OCI-LY7 (cell line): ENCODE data around the gene SELENOT. TPM values are rescaled to one million over a fixed set of nuclear protein-coding genes. Genes with fewer than 3 reads are reported as not detected.

Experiments
- BruUV-seq: library from RNA; stranded (reverse); fragments of 400-500 nt; replicated peaks from 2 replicates; lab custom pipeline; 2021; lab: Mats Ljungman, UMichigan
- CTCF ChIA-PET: fragments of 300-600 bp; sonication (Branson Sonifier 250); formaldehyde crosslinking; loops from one replicate; lab custom pipeline; 2022; ENCODE audit warnings: antibody characterized with exemption; ENCODE audit not compliant: unreplicated experiment; lab: Charles Lee
- POLR2A ChIA-PET: fragments of 300-600 bp; sonication (Branson Sonifier 250); formaldehyde crosslinking; loops from one replicate; lab custom pipeline; 2022; ENCODE audit warnings: antibody characterized with exemption; lab: Charles Lee
- DNase-seq: peaks from one replicate; pipeline ENCODE4 v3.0.0-alpha.2; 2015; ENCODE audit warnings: low spot score
- H2AFZ ChIP-seq: fragments of 200-600 bp; sonication (generic), shearing (Covaris generic); 2 replicates; pipeline ENCODE4 v1.6.1; 2014; ENCODE audit warnings: mild to moderate bottlenecking, antibody characterized with exemption, low read length, moderate library complexity
- H3K27ac ChIP-seq: fragments of 200-600 bp; sonication (generic); 2 replicates; pipeline ENCODE4 v1.5.1; 2014; ENCODE audit warnings: mixed run types, low read depth, mild to moderate bottlenecking, moderate library complexity, low read length, inconsistent platforms; ENCODE audit not compliant: poor library complexity, severe bottlenecking
- H3K36me3 ChIP-seq: fragments of 200-600 bp; sonication (generic); 2 replicates; pipeline ENCODE4 v1.6.1; 2014; ENCODE audit warnings: mild to moderate bottlenecking, antibody characterized with exemption, low read length, moderate library complexity, mixed read lengths; ENCODE audit not compliant: insufficient read depth
- H3K4me1 ChIP-seq: fragments of 200-600 bp; sonication (generic); 2 replicates; pipeline ENCODE4 v1.5.1; 2014; ENCODE audit warnings: mild to moderate bottlenecking, low read length; ENCODE audit not compliant: insufficient read depth, poor library complexity, severe bottlenecking
- H3K4me2 ChIP-seq: fragments of 200-600 bp; sonication (generic); 2 replicates; pipeline ENCODE4 v1.6.1; 2014; ENCODE audit warnings: mild to moderate bottlenecking, low read length
- H3K4me3 ChIP-seq: fragments of 200-600 bp; sonication (generic); 2 replicates; pipeline ENCODE4 v1.5.1; 2014; ENCODE audit warnings: mild to moderate bottlenecking, low read depth, low read length; ENCODE audit not compliant: poor library complexity, severe bottlenecking
- H3K79me2 ChIP-seq: fragments of 200-600 bp; sonication (generic); 2 replicates; pipeline ENCODE4 v1.6.1; 2016; ENCODE audit warnings: low read depth, mild to moderate bottlenecking, low read length, moderate library complexity, mixed read lengths; ENCODE audit not compliant: insufficient read depth
- H3K9me2 ChIP-seq: fragments of 200-600 bp; sonication (generic); 2 replicates; pipeline ENCODE4 v1.6.1; 2016; ENCODE audit warnings: mild to moderate bottlenecking, low read length, mixed read lengths; ENCODE audit not compliant: insufficient read depth
- H3K9me3 ChIP-seq: fragments of 200-600 bp; sonication (generic); 2 replicates; pipeline ENCODE4 v1.6.1; 2014; ENCODE audit warnings: mild to moderate bottlenecking, mixed run types, low read length, mixed read lengths
- H4K20me1 ChIP-seq: fragments of 200-600 bp; sonication (generic); 2 replicates; pipeline ENCODE4 v1.6.1; 2014; ENCODE audit warnings: mild to moderate bottlenecking, antibody characterized with exemption, low read length, moderate library complexity, mixed read lengths; ENCODE audit not compliant: insufficient read depth
- CTCF ChIP-seq: fragments of 200-600 bp; sonication (generic); conservative IDR thresholded peaks from 2 replicates; pipeline ENCODE4 v1.5.1; 2014; ENCODE audit warnings: mild to moderate bottlenecking, antibody characterized with exemption, low read length, moderate library complexity, mixed read lengths
- EZH2phosphoT487 ChIP-seq: fragments of 200-600 bp; sonication (generic); IDR thresholded peaks from 2 replicates; pipeline ENCODE4 v1.6.1; 2018; ENCODE audit warnings: low read depth, borderline replicate concordance, mild to moderate bottlenecking, mixed run types, antibody characterized with exemption, low read length, moderate library complexity, mixed read lengths
- intact Hi-C: fragments of 100-400 bp; cut with micrococcal nuclease; formaldehyde crosslinking; loops from one replicate; pipeline ENCODE4 v1.10.0; 2022; ENCODE audit not compliant: unreplicated experiment
- total RNA-seq, 2 experiments: library from RNA; depleted of rRNA in 1 of 2; stranded (reverse); fragments of >200 nt in 1 of 2; shearing (Covaris generic) in 1 of 2; gene quantifications; 2 replicates each; pipeline ENCODE4 v1.2.3, GENCODE V29; 2014 to 2022

Gene SELENOT
- total RNA-seq, 2 experiments from 2014 or later, result 60.7 to 71.8 TPM

GRCh38 chr3:150582620-150583019 lies 20.5 kb upstream of the SELENOT start:
- H4K20me1 ChIP-seq, result peaks cover 7% of the 10 kb centered on the region; the same call in 1 of the 2 replicates
- H3K4me1 ChIP-seq, result no peaks in the 10 kb centered on the region
- DNase-seq, result no peak
- ChIA-PET CTCF (no interaction called here), POLR2A (interaction anchor here (0.7 kb wide), 1 partner anchor 33 kb away, joined by 3 read pairs; no protein-coding TSS in a partner anchor)
- no peaks in the 10 kb centered on the region for H3K9me2 ChIP-seq
- peaks cover 90% of the 10 kb centered on the region for H3K36me3 ChIP-seq
- intact Hi-C loops, result no loop called here
- H3K4me3 ChIP-seq, result no peak overlapping the region
- BruUV-seq, result no TSS peak
- H3K79me2 ChIP-seq, result peaks cover 22% of the 10 kb centered on the region; the same call in 1 of the 2 replicates
- no peak overlapping the region for H2AFZ ChIP-seq
- TF ChIP-seq EZH2phosphoT487 (no peak), CTCF (no peak)
- H3K4me2 ChIP-seq, result no peak overlapping the region
- no peaks in the 10 kb centered on the region for H3K9me3 ChIP-seq
- no peak overlapping the region for H3K27ac ChIP-seq

GRCh38 chr3:150583028-150583427 lies 20.1 kb upstream of the SELENOT start:
- H3K36me3 ChIP-seq, result peaks cover 86% of the 10 kb centered on the region
- H3K79me2 ChIP-seq, result peaks cover 18% of the 10 kb centered on the region; the same call in 1 of the 2 replicates
- no peak overlapping the region for H3K4me2 ChIP-seq
- ChIA-PET CTCF (no interaction called here), POLR2A (interaction anchor here (0.7 to 2.5 kb wide), 5 partner anchors 9 to 33 kb away, joined by 3 to 7 read pairs (median 4); partner anchors contain the start of gene SELENOT)
- no peak overlapping the region for H2AFZ ChIP-seq
- H3K4me3 ChIP-seq, result no peak overlapping the region
- intact Hi-C loops, result no loop called here
- no peaks in the 10 kb centered on the region for H3K9me3 ChIP-seq
- H3K4me1 ChIP-seq, result no peaks in the 10 kb centered on the region
- peaks cover 4% of the 10 kb centered on the region; the same call in 1 of the 2 replicates for H4K20me1 ChIP-seq
- H3K27ac ChIP-seq, result no peak overlapping the region
- H3K9me2 ChIP-seq, result no peaks in the 10 kb centered on the region
- no TSS peak for BruUV-seq
- TF ChIP-seq CTCF (no peak), EZH2phosphoT487 (no peak)
- DNase-seq, result no peak
